ENCODE data around the gene VTI1A. TPM values are rescaled to one million over a fixed set of nuclear protein-coding genes. Genes with fewer than 3 reads are reported as not detected.

VTI1A gene
- total and polyA plus RNA-seq, 2 of the 8 experiments (the other 6 are each of a cell fraction or from before 2014, with no cell fraction given) = 6.0 to 20.0 TPM

- TF ChIP-seq CHD7 (IDR thresholded peaks at IDR 0.05; ENCODE audit: insufficient replicate concordance, low read length) = no peak
- TF ChIP-seq RNF2 (IDR thresholded peaks at IDR 0.05; ENCODE audit: borderline replicate concordance, low read depth, low read length, missing control alignments, poor library complexity, severe bottlenecking) = no peak
- TF ChIP-seq GABPA (IDR thresholded peaks at IDR 0.05; ENCODE audit: borderline replicate concordance, insufficient read depth, low read length) = no peak
- TF ChIP-seq RAD21 (IDR thresholded peaks at IDR 0.05 in 1 of 2, conservative IDR thresholded peaks at IDR 0.05 in 1 of 2; ENCODE audit: low read depth in 2 of 2, low read length in 2 of 2) = no peak
- TF ChIP-seq NANOG (IDR thresholded peaks at IDR 0.05; ENCODE audit: insufficient read depth, low read depth, low read length, poor library complexity, severe bottlenecking) = no peak
- TF ChIP-seq SIX5 (IDR thresholded peaks at IDR 0.05; ENCODE audit: low read depth, low read length) = no peak
- no peak for TF ChIP-seq EGR1 (IDR thresholded peaks at IDR 0.05; ENCODE audit: borderline replicate concordance, low read depth, low read length)
Observed at GRCh38 chr10:112722758-112723157, 275.7 kb downstream of the VTI1A start (continued).
